OCI-LY1 (cell line): ENCODE results near the gene VWA1.

Experiments
- EZH2 ChIP-seq: fragments of 200-600 bp; sonication (generic), shearing (Covaris generic); IDR thresholded peaks from 2 replicates; pipeline ENCODE4 v1.8.0; 2017; ENCODE audit warnings: borderline replicate concordance, mixed run types, mild to moderate bottlenecking, antibody characterized with exemption, low read length, moderate library complexity, mixed read lengths
- TF ChIP-seq, protein P1 (sequence below): fragments of 200-600 bp; sonication (generic), shearing (Covaris generic); IDR thresholded peaks from 2 replicates; pipeline ENCODE4 v1.5.1; 2017; ENCODE audit warnings: mild to moderate bottlenecking, antibody characterized with exemption, low read length, moderate library complexity, mixed read lengths

DNA sequence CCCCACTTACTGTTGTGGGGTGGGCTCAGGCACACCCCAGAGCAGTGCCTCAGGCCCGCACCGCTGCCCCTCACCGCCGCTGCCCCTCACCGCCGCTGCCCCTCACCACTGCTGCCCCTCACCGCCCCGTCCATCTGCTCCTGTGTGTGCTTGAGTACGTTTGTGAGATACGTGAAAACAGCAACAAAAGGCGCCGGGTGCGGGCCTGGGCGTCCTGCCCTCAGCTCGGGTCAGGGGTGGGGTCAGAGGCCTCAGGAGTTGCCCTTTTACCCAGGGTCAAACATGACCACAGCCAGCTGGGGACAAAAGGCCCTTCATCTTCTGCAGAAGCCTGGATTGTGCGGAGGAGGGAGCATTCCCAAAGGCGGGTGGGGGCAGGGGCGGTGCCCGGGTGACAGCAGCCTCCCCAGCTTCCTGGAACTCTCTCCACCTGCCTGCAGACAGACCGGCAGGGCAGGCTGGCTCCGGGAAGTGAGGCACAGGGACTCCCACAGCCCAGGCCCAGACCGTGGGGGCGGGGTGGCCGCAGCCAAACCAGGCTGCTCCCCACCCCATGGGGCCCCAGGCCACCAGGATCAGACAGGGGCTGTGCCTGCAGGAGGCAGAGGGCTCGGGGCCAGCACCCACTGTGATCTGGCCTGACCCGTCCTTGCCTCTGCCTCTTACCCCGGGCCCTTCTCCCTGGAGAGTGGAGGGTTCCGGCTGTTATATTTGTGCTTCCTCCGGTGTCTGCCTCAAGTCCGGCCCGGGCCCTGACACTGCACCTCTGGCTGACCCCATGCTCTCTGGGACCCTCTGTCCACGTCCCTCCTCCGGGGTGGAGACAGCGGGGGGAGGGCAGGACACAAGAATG lies 2.3 kb upstream of the VWA1 start:
- TF ChIP-seq, protein P1, sequence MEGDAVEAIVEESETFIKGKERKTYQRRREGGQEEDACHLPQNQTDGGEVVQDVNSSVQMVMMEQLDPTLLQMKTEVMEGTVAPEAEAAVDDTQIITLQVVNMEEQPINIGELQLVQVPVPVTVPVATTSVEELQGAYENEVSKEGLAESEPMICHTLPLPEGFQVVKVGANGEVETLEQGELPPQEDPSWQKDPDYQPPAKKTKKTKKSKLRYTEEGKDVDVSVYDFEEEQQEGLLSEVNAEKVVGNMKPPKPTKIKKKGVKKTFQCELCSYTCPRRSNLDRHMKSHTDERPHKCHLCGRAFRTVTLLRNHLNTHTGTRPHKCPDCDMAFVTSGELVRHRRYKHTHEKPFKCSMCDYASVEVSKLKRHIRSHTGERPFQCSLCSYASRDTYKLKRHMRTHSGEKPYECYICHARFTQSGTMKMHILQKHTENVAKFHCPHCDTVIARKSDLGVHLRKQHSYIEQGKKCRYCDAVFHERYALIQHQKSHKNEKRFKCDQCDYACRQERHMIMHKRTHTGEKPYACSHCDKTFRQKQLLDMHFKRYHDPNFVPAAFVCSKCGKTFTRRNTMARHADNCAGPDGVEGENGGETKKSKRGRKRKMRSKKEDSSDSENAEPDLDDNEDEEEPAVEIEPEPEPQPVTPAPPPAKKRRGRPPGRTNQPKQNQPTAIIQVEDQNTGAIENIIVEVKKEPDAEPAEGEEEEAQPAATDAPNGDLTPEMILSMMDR, result no peak
- TF ChIP-seq EZH2, result no peak
